NT2/D1 (cell line): ENCODE measurements around the gene C1orf21.

Experiments
- DNase-seq: peaks from one replicate; pipeline ENCODE4 v3.0.0-alpha.2; 2011; ENCODE audit warnings: low read depth, low spot score
- H3K27me3 ChIP-seq: 2 replicates; pipeline ENCODE4 v1.6.0; 2011; ENCODE audit warnings: mild to moderate bottlenecking; ENCODE audit not compliant: insufficient read length, insufficient read depth
- H3K36me3 ChIP-seq: 2 replicates; pipeline ENCODE4 v1.6.1; 2011; ENCODE audit warnings: mild to moderate bottlenecking, low read length, mixed read lengths; ENCODE audit not compliant: insufficient read depth, insufficient read length
- H3K4me1 ChIP-seq: 2 replicates; pipeline ENCODE4 v1.5.1; 2011; ENCODE audit not compliant: insufficient read depth, insufficient read length
- H3K4me3 ChIP-seq: 2 replicates; pipeline ENCODE4 v1.5.1; 2011; ENCODE audit warnings: low read depth; ENCODE audit not compliant: insufficient read length
- H3K9ac ChIP-seq: 2 replicates; pipeline ENCODE4 v1.6.0; 2011; ENCODE audit warnings: low read depth; ENCODE audit not compliant: insufficient read length
- H3K9me3 ChIP-seq: 2 replicates; pipeline ENCODE4 v1.5.1; 2011; ENCODE audit warnings: mild to moderate bottlenecking, low read length; ENCODE audit not compliant: insufficient read depth
- SUZ12 ChIP-seq: IDR thresholded peaks from 2 replicates; pipeline ENCODE4 v1.6.1; 2011; ENCODE audit not compliant: insufficient read length, insufficient read depth; ENCODE audit errors: extremely low read depth
- YY1 ChIP-seq: IDR thresholded peaks from 2 replicates; pipeline ENCODE4 v1.6.1; 2011; ENCODE audit not compliant: insufficient read length, insufficient read depth
- ZNF274 ChIP-seq: IDR thresholded peaks from 2 replicates; pipeline ENCODE4 v1.6.1; 2011; ENCODE audit warnings: mild to moderate bottlenecking, low read depth, low read length

The C1orf21 gene

DNA sequence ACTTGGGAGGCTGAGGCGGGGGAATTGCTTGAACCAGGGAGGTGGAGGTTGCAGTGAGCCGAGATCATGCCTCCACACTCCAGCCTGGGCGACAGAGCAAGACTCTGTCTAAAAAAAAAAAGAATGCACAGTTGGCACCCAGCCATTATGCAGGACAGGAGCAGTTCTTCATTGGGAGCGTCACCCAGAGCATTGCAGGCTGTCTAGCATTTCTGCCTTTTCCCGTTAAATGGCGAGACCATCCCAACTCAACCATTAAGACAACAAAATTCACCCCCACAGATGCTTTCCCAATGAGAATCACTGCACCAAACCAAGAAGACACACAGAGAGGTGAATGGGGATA is 262.0 kb downstream of the C1orf21 start:
- H3K9me3 ChIP-seq: 0 out of 2 replicates have a peak, but pooled peaks cover 14% of the 10 kb centered on the region
- H3K36me3 ChIP-seq: no peaks in the 10 kb centered on the region
- H3K4me3 ChIP-seq: no peak overlapping the region
- H3K4me1 ChIP-seq: no peaks in the 10 kb centered on the region
- TF ChIP-seq SUZ12 (no peak), YY1 (no peak), ZNF274 (no peak)
- DNase-seq: no peak
- H3K27me3 ChIP-seq: no peaks in the 10 kb centered on the region
- H3K9ac ChIP-seq: no peak overlapping the region

DNA sequence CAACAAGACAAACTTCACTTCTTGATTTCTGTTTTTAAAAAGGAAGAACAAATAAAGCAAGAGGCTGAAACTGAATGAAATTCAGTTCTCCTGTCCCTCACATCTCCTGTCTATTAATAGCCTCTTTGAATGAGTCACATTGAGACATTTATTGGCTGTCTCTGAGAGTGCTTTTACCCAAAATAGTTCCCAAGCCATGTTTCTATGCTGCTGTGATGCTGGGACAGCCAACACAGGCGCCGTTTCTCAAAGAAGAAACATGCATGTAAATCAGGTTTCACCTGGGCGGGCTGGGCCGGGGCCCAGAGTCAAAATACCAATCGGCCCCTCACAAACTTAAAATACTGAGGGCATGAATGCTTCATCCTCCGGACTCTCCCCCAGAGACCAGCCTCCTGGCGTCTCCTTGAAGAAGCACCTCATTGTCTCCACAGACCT is 262.6 kb downstream of the C1orf21 start:
- H3K4me1 ChIP-seq: no peaks in the 10 kb centered on the region
- H3K27me3 ChIP-seq: no peaks in the 10 kb centered on the region
- H3K9ac ChIP-seq: no peak overlapping the region
- H3K36me3 ChIP-seq: no peaks in the 10 kb centered on the region
- TF ChIP-seq ZNF274: no peak
- TF ChIP-seq YY1: no peak
- TF ChIP-seq SUZ12: no peak
- 0 out of 2 replicates have a peak, but pooled peaks cover 14% of the 10 kb centered on the region for H3K9me3 ChIP-seq
- DNase-seq: no peak
- H3K4me3 ChIP-seq: no peak overlapping the region

DNA sequence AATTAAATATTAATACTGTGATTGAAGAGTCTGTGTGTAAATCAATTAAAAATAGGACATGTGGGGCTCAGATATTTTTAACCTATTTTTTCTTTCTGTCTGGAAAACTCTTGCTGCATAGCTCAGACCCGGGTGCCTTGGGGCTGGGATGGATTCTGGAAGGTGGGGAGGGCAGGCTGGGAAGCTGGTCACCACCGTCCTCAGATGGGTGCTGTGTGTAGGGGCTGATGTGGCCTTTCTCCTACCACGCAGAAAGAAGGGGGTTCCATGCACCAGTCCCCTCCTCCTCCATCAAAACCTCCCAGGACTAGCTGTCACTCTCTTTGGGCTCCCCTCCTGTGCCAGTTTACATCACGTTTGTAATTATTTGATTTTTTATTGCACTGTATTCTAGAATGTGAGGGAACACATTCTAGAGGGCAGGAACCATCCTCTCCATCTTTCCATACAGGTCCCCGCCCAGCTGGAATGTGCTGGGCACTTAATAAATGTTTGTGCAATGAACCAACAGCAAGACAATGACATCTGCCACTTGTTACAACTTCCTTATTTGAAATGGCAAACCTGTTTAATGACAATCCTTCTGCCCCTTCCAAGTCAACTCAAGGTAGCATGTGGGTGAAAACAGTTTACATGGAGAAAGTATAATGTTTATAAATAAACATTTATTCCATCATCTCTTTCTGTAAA is 263.5 kb downstream of the C1orf21 start:
- H3K27me3 ChIP-seq: no peaks in the 10 kb centered on the region
- TF ChIP-seq SUZ12: no peak
- no peak for TF ChIP-seq ZNF274
- no peak for TF ChIP-seq YY1
- H3K9ac ChIP-seq: no peak overlapping the region
- no peak overlapping the region for H3K4me3 ChIP-seq
- no peaks in the 10 kb centered on the region for H3K36me3 ChIP-seq
- H3K4me1 ChIP-seq: no peaks in the 10 kb centered on the region
- 0 out of 2 replicates have a peak, but pooled peaks cover 14% of the 10 kb centered on the region for H3K9me3 ChIP-seq
- no peak for DNase-seq

DNA sequence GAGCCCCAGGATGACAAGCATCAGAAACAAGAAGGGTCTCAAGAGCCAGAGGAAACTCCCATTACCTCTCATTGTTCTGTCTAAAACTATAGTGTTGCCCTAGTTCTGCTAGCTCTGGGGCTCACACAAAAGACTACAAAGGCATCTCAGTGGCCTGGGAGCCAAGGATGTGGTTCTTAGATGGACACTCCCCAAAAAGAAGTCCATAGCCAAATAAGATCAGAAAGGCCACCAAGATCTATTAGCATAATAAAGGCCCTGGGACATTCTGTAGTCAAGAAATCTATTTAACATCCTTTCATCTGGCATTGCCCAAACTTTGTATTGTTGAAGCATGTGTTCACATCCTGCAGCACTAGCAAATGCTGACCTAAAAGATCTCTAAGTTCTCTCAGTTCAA is 268.4 kb downstream of the C1orf21 start:
- Histone ChIP-seq H3K27me3 (no peaks in the 10 kb centered on the region), H3K4me3 (no peak overlapping the region), H3K4me1 (no peaks in the 10 kb centered on the region), H3K9ac (no peak overlapping the region), H3K9me3 (0 out of 2 replicates have a peak, but pooled peaks cover 14% of the 10 kb centered on the region), H3K36me3 (no peaks in the 10 kb centered on the region)
- no peak for DNase-seq
- TF ChIP-seq ZNF274 (no peak), YY1 (no peak), SUZ12 (no peak)

DNA sequence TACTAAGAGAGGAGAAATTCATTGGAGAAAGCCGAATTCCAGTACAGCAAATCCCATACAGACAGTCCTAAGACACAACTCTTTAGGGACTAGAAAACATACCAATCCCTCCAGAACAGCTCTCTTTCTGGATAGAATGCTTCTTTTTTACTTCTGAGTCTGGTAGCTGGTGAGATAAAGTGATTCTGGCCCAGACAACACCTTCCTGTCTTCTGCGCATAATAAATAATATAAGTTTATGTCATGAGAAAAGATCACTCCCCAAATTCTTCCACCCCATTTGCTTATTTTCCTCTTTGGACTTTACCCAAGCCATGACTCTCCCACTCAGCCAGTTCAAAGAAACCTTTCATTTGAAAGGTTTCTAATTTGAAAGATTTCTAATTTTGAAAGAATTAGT is 269.4 kb downstream of the C1orf21 start:
- no peak overlapping the region for H3K4me3 ChIP-seq
- no peaks in the 10 kb centered on the region for H3K27me3 ChIP-seq
- DNase-seq: no peak
- no peaks in the 10 kb centered on the region for H3K36me3 ChIP-seq
- H3K4me1 ChIP-seq: no peaks in the 10 kb centered on the region
- H3K9ac ChIP-seq: no peak overlapping the region
- TF ChIP-seq YY1 (no peak), SUZ12 (no peak), ZNF274 (no peak)
- 0 out of 2 replicates have a peak, but pooled peaks cover 14% of the 10 kb centered on the region for H3K9me3 ChIP-seq

DNA sequence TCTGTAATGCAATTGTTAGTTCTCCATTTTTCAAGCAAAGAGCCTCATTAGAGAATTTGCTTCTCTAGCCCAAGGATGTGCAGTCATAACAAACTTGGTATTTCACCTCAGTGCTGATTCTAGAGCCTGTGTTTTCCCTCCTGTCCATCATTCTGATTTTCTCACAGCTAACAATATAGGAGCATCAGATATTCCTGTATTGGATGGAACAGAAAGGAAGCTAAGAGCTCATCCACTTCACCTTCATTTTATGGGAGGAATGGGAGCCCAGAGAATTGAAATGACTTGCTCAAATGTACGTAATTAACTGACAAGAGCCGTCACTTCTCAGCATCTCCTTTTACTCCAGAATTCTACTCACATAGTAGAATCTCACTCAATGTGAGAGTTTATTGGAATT is 271.2 kb downstream of the C1orf21 start:
- no peak for TF ChIP-seq SUZ12
- TF ChIP-seq YY1: no peak
- TF ChIP-seq ZNF274: no peak
- Histone ChIP-seq H3K9ac (no peak overlapping the region), H3K9me3 (no peaks in the 10 kb centered on the region), H3K4me3 (no peak overlapping the region), H3K4me1 (no peaks in the 10 kb centered on the region), H3K27me3 (no peaks in the 10 kb centered on the region), H3K36me3 (no peaks in the 10 kb centered on the region)
- DNase-seq: no peak

DNA sequence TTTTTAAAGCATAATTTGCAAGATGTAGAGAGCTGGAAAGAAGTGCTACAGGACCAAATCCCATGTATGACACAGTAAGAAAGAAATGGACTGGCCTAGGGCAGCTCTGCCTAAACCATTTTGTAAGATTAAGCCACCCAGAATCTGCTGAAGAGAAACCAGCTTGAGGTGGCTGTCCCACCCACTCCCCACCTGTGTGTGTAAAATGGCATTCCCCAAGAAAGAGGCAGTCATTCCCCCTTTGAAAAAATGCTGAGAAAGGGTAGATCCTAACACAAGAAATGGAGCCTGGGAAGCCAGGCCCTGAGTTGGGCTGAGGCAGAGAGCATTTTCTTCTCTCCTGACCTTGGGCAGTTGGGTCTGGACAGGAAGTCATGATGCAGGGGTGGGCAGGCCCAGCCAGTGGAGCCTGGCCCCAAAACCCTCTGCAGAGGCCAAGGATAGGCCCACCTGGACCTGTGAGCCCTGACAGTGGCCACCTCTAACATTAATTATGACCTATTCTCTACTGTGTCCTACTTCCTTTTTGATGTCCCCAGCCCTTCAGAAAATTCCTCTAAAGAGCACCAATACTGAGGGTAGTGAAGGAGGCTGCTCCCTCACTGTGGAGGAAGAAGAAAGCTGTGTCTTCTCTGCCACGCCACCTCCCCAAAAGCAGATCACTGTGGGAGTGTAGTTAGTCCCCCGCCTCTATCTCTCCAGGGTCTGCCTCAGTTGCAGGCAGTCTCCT is 273.8 kb downstream of the C1orf21 start:
- H3K4me1 ChIP-seq: peaks cover 5% of the 10 kb centered on the region
- TF ChIP-seq YY1 (no peak), SUZ12 (no peak), ZNF274 (no peak)
- H3K9me3 ChIP-seq: no peaks in the 10 kb centered on the region
- H3K27me3 ChIP-seq: peaks cover 4% of the 10 kb centered on the region
- DNase-seq: no peak
- no peak overlapping the region for H3K9ac ChIP-seq
- H3K4me3 ChIP-seq: no peak overlapping the region
- no peaks in the 10 kb centered on the region for H3K36me3 ChIP-seq

DNA sequence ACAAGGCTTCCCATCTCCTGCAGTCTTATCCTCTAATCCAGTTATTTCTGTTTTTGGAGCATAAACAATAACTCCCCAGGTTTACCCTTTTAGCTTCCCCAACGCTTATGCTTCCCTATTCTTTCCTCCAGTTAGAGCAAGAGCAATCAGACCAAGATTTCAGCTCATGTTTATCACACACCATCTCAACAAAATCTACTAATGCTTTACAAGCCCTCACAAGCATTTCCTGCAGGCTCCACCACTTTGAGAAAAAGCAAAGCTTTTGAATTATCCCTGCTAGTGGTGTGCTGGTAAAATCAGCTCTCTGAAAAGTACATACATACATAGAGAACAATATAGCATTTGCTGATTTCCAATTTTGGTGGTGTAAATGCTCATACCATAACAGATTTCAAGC is 275.0 kb downstream of the C1orf21 start:
- H3K9ac ChIP-seq: no peak overlapping the region
- TF ChIP-seq SUZ12: no peak
- TF ChIP-seq YY1: no peak
- TF ChIP-seq ZNF274: no peak
- no peaks in the 10 kb centered on the region for H3K9me3 ChIP-seq
- peaks cover 4% of the 10 kb centered on the region for H3K27me3 ChIP-seq
- peaks cover 5% of the 10 kb centered on the region for H3K4me1 ChIP-seq
- H3K4me3 ChIP-seq: no peak overlapping the region
- DNase-seq: no peak
- no peaks in the 10 kb centered on the region for H3K36me3 ChIP-seq
